Astrocyte of the spinal cord (primary cell): ENCODE data around the gene PDE7B.

ENCODE experiments used
- DNase-seq: peaks from one replicate; pipeline ENCODE4 v3.0.0; 2011; ENCODE audit warnings: low read depth, low spot score
- H3K4me3 ChIP-seq: 2 replicates; pipeline ENCODE4 v1.5.1; 2011; ENCODE audit warnings: low read depth, mild to moderate bottlenecking, low read length, moderate library complexity
- in situ Hi-C: cut with HindIII; loops from 2 replicates; pipeline ENCODE4 v1.10.0; 2017; ENCODE audit warnings: low sequenced_read_pairs
- TF ChIP-seq, protein P1 (sequence below): IDR thresholded peaks from 2 replicates; pipeline ENCODE4 v1.5.1; 2012; ENCODE audit warnings: low read depth, mild to moderate bottlenecking, low read length, inconsistent platforms

PDE7B gene

DNA sequence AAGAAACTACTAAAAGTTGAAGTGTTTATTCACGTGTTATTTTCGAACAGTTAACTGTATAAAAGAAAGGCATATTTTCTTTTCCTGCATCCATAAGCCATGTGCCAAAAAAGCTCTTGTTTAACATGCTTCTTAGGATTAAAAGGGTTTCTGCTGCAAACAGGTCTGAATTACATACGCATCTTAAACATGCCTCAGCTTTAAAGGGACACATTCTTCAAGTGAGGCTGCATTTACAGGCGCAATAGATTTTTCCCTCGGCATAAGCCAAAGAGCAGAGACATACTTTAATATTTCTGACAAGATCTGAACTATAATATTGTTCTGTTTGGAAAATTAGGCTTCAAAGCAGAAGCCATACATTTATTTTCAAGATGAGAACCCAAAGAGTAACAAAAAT is 39.4 kb downstream of the PDE7B start:
- no peak for DNase-seq
- H3K4me3 ChIP-seq = no peak overlapping the region
- in situ Hi-C loops = no loop called here
- TF ChIP-seq, protein P1, sequence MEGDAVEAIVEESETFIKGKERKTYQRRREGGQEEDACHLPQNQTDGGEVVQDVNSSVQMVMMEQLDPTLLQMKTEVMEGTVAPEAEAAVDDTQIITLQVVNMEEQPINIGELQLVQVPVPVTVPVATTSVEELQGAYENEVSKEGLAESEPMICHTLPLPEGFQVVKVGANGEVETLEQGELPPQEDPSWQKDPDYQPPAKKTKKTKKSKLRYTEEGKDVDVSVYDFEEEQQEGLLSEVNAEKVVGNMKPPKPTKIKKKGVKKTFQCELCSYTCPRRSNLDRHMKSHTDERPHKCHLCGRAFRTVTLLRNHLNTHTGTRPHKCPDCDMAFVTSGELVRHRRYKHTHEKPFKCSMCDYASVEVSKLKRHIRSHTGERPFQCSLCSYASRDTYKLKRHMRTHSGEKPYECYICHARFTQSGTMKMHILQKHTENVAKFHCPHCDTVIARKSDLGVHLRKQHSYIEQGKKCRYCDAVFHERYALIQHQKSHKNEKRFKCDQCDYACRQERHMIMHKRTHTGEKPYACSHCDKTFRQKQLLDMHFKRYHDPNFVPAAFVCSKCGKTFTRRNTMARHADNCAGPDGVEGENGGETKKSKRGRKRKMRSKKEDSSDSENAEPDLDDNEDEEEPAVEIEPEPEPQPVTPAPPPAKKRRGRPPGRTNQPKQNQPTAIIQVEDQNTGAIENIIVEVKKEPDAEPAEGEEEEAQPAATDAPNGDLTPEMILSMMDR = no peak

DNA sequence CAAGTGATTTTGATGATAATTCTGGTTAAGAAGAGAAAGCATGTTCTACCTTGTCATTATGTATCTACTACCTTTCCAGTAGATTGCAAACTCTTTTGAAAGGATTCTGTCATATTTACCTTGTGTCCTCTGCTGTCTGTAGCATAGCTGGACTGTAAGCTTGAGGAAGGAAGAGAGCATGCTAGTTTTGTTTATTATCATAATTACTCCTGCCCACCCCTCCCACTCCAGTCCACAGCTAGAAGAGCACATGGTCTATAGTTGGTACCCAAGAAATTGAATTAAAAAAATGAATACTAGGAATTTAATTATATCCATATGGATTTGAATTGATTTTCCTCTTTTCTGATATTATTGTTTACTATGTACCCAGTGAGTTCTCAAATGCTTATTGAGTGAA is 40.2 kb downstream of the PDE7B start:
- H3K4me3 ChIP-seq = no peak overlapping the region
- DNase-seq = no peak
- in situ Hi-C loops = no loop called here
- TF ChIP-seq, protein P1 = no peak

DNA sequence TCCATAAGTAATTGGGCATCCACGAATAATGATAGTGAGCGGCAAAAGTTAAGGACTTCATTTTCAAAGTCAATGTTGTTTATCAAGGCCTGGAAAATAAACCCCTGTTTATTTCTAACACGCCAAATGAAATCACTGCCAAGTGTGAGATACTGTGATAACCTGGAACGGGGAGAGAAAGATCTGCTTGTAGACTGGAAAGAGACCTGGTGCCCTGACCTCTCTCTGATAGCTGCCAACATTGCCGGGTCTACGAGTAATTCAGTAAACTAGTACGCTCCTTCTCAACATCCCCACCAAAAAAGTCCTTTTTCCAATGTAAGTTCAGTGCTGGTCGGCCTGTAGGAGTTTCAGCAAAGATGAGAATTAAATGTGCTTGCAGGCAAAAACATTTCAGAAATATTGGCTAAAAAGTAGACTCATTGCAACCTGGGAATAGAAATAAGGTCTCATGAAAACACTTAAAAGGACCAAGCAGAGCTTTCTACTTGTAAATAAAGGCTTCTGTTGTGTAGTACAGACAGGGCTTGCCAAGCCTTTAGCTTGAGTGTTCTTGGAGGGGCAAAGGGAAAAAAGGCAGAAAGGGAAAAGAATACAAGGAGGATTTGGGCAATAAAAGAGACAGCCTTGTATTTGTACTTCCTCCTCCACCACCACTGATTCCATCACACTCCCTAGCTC is 43.9 kb downstream of the PDE7B start:
- TF ChIP-seq, protein P1 = no peak
- in situ Hi-C loops = no loop called here
- no peak overlapping the region for H3K4me3 ChIP-seq
- no peak for DNase-seq

GRCh38 chr6:135897087-135897486 is 45.6 kb downstream of the PDE7B start:
- no peak for DNase-seq
- in situ Hi-C loops = no loop called here
- TF ChIP-seq, protein P1 = no peak
- H3K4me3 ChIP-seq = no peak overlapping the region

GRCh38 chr6:135901774-135902524 is 50.4 kb downstream of the PDE7B start:
- TF ChIP-seq, protein P1 = no peak
- H3K4me3 ChIP-seq = no peak overlapping the region
- in situ Hi-C loops = no loop called here
- peak; percentile 91 for DNase-seq

- TF ChIP-seq, protein P1 = no peak
- in situ Hi-C loops = no loop called here
- no peak overlapping the region for H3K4me3 ChIP-seq
- no peak for DNase-seq
These were observed 51.3 kb downstream of the PDE7B start for GRCh38 chr6:135902756-135903331.
